CD4-positive, alpha-beta memory T cell (primary cell): ENCODE measurements around the gene FBXO4. TPM values are rescaled to one million over a fixed set of nuclear protein-coding genes. Genes with fewer than 3 reads are reported as not detected.

Experiments
- CTCF ChIA-PET: fragments of 350-600 bp; sonication (Branson Sonifier 250); formaldehyde crosslinking; loops from one replicate; lab custom pipeline; 2021; ENCODE audit warnings: inconsistent platforms; ENCODE audit not compliant: partially characterized antibody; lab: Charles Lee
- POLR2A ChIA-PET: fragments of 350-600 bp; sonication (Branson Sonifier 250); formaldehyde crosslinking; loops from one replicate; lab custom pipeline; 2021; ENCODE audit not compliant: partially characterized antibody; lab: Charles Lee
- DNase-seq, 5 donors: peaks; one replicate each; pipeline versions ENCODE4 v3.0.0 to v3.0.0-alpha.2; 2020 to 2022; ENCODE audit warnings: mixed read lengths in 1 of 5
- H3K27ac ChIP-seq: one replicate; pipeline ENCODE4 v1.7.0; 2013; ENCODE audit warnings: low read depth, low read length
- H3K27me3 ChIP-seq: 2 replicates; pipeline ENCODE4 v1.7.0; 2013; ENCODE audit warnings: mild to moderate bottlenecking, low read length, moderate library complexity; ENCODE audit not compliant: insufficient read depth
- H3K36me3 ChIP-seq: 2 replicates; pipeline ENCODE4 v1.7.0; 2013; ENCODE audit warnings: mild to moderate bottlenecking, low read length, moderate library complexity; ENCODE audit not compliant: insufficient read depth
- H3K4me1 ChIP-seq: 2 replicates; pipeline ENCODE4 v1.7.0; 2013; ENCODE audit warnings: mild to moderate bottlenecking, low read length, moderate library complexity; ENCODE audit not compliant: insufficient read depth
- H3K4me3 ChIP-seq, 2 donors: one replicate each; pipeline ENCODE4 v1.7.0; 2013; ENCODE audit warnings: low read length in 2 of 2, mild to moderate bottlenecking in 1 of 2
- H3K9me3 ChIP-seq, 2 donors: one replicate each; pipeline ENCODE4 v1.7.0; 2013; ENCODE audit warnings: low read length in 2 of 2, control low read depth in 1 of 2; ENCODE audit not compliant: control insufficient read depth in 1 of 2
- H3K27ac Mint-ChIP-seq, 7 donors: one replicate each; pipeline ENCODE4 v1.8.0; 2020 to 2021; ENCODE audit warnings: mixed read lengths in 7 of 7, mild to moderate bottlenecking in 6 of 7, inconsistent platforms in 3 of 7, moderate library complexity in 3 of 7
- H3K27me3 Mint-ChIP-seq, 2 donors: one replicate each; pipeline ENCODE4 v1.8.0; 2020 to 2021; ENCODE audit warnings: mixed read lengths in 2 of 2
- H3K36me3 Mint-ChIP-seq, 2 donors: one replicate each; pipeline ENCODE4 v1.8.0; 2020 to 2021; ENCODE audit warnings: mixed read lengths in 2 of 2, inconsistent platforms in 1 of 2, mild to moderate bottlenecking in 1 of 2
- H3K4me1 Mint-ChIP-seq, 4 donors: one replicate each; pipeline ENCODE4 v1.8.0; 2020 to 2021; ENCODE audit warnings: mixed read lengths in 4 of 4, mild to moderate bottlenecking in 1 of 4
- H3K4me3 Mint-ChIP-seq, 8 donors: one replicate each; pipeline ENCODE4 v1.8.0; 2020 to 2021; ENCODE audit warnings: mixed read lengths in 8 of 8, mild to moderate bottlenecking in 7 of 8, moderate library complexity in 6 of 8, inconsistent platforms in 3 of 8
- H3K9me3 Mint-ChIP-seq, 8 donors: one replicate each; pipeline ENCODE4 v1.8.0; 2020 to 2021; ENCODE audit warnings: mixed read lengths in 8 of 8, mild to moderate bottlenecking in 5 of 8, inconsistent platforms in 3 of 8, moderate library complexity in 1 of 8
- intact Hi-C: fragments of 100-400 bp; cut with micrococcal nuclease; formaldehyde crosslinking; loops from one replicate; pipeline ENCODE4 v1.15.1; 2023
- polyA plus RNA-seq, 2 donors: library from polyadenylated mRNA; unstranded; fragments of 300-500 nt; fragmentation: Illumina TruSeq; gene quantifications; one replicate each; pipeline ENCODE4 v1.2.3, GENCODE V29; 2021
- total RNA-seq, 2 experiments: library from RNA; stranded (reverse); gene quantifications; one replicate each; pipeline ENCODE4 v1.2.3, GENCODE V29; 2021

Gene FBXO4, protein sequence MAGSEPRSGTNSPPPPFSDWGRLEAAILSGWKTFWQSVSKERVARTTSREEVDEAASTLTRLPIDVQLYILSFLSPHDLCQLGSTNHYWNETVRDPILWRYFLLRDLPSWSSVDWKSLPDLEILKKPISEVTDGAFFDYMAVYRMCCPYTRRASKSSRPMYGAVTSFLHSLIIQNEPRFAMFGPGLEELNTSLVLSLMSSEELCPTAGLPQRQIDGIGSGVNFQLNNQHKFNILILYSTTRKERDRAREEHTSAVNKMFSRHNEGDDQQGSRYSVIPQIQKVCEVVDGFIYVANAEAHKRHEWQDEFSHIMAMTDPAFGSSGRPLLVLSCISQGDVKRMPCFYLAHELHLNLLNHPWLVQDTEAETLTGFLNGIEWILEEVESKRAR
- total RNA-seq (10 to 100 TPM; 15.1 to 18.2 TPM), polyA plus RNA-seq (10 to 100 TPM; 14.9 to 21.2 TPM)

DNA sequence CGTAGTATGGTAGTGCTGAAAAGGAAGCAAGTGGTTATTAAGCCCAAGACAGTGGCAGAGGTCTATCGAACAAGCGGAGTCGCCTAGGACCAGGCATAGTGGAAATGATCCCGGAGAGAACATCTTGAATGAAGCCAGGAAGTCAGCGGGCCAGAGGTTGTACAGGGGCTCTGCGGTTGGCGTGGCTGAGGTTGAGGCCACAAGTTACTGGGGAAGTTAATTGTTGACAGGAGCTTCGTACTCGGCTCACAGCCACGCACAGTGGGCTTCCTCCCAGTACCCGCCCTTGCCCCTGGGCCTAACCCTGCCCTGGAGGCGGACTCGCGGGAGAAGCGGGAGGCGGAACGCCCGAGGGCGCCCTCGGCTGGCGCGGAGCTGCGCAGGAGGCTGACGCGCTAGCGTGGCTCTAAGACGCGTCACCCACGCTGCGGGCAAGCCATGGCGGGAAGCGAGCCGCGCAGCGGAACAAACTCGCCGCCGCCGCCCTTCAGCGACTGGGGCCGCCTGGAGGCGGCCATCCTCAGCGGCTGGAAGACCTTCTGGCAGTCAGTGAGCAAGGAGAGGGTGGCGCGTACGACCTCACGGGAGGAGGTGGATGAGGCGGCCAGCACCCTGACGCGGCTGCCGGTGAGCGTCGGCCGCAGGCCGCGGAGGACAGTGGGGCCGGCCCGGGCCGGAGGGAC lies at the start of gene FBXO4:
Gene FBXO4 (plus strand): TSS at position 410 of the 683 bp plus-strand sequence. CDS start 29 bp downstream, at position 439.
- CTCF ChIA-PET: interaction anchor here (0.5 to 3.5 kb wide), 14 partner anchors 11 to 1559 kb away, joined by 3 to 36 read pairs (median 4); partner anchors contain the start of genes ANXA2R, RIMOC1 and TMEM267
- peak; percentile 89 to 93 (median 91) for DNase-seq
- intact Hi-C loops: loop anchor here (1.0 to 10.0 kb wide), 6 partner anchors 21 to 1388 kb away; partner anchors contain the start of genes HMGCS1, OXCT1, RIMOC1 and ZNF131
- Mint-ChIP-seq H3K36me3 (peaks cover under 1 to 12% of the 10 kb centered on the region in 2 donors), H3K4me3 (peak within 1 kb of the TSS; percentile 81 to 91 (median 89)), H3K27me3 (no peaks in the 10 kb centered on the region), H3K9me3 (no peaks in the 10 kb centered on the region), H3K27ac (peak within 1 kb of the TSS; percentile 81 to 100 (median 98)), H3K4me1 (peaks cover 10 to 33% (median 22%) of the 10 kb centered on the region in 4 donors)
- Histone ChIP-seq H3K9me3 (no peaks in the 10 kb centered on the region), H3K27me3 (no peaks in the 10 kb centered on the region), H3K4me1 (peaks cover 25% of the 10 kb centered on the region), H3K4me3 (peak within 1 kb of the TSS; percentile 83 to 95), H3K36me3 (no peaks in the 10 kb centered on the region), H3K27ac (peak within 1 kb of the TSS; percentile 93)
- POLR2A ChIA-PET: interaction anchor here (0.6 to 3.5 kb wide), 16 partner anchors 13 to 1559 kb away, joined by 3 to 85 read pairs (median 4); partner anchors contain the start of genes HMGCS1, OXCT1, PTGER4 and RIMOC1

DNA sequence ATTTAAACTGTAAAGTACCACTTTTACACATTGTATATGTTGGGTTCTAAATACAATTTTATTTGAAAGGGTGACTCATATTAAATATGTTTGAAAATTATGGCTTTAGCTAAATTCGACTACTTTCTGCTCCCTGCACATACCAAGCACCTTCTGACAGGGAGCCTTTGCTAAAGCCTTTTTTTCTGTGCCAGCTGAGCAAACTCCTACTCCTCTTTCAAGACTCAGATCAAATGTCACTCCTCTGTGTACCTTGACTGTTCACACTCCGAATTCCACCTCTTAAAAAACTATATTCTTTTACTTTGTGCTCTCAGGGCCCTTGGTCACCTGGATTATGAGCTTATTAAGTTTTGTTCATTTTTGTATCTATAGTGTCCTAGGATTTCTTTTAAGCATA lies 48.4 kb upstream of the FBXO4 start:
- no peaks in the 10 kb centered on the region for H3K9me3 ChIP-seq
- Mint-ChIP-seq H3K27me3 (peaks cover 5 to 6% of the 10 kb centered on the region in 2 donors), H3K4me3 (no peak overlapping the region), H3K9me3 (no peaks in the 10 kb centered on the region), H3K4me1 (peaks cover 0 to 13% (median under 1%) of the 10 kb centered on the region in 4 donors), H3K27ac (peak overlapping the region in 2 of 7 donors; percentile 53 to 65), H3K36me3 (no peaks in the 10 kb centered on the region)
- POLR2A ChIA-PET: interaction anchor here (1.8 kb wide), 1 partner anchor 27 kb away, joined by 7 read pairs; the partner anchor contains the start of gene RIMOC1
- no peak overlapping the region for H3K27ac ChIP-seq
- no peak for DNase-seq
- intact Hi-C loops: no loop called here
- CTCF ChIA-PET: interaction anchor here (0.8 to 1.4 kb wide), 4 partner anchors 17 to 48 kb away, joined by 3 to 5 read pairs (median 4); partner anchors contain the start of gene FBXO4
- no peaks in the 10 kb centered on the region for H3K36me3 ChIP-seq
- H3K4me1 ChIP-seq: no peaks in the 10 kb centered on the region
- H3K4me3 ChIP-seq: no peak overlapping the region
- H3K27me3 ChIP-seq: no peaks in the 10 kb centered on the region

DNA sequence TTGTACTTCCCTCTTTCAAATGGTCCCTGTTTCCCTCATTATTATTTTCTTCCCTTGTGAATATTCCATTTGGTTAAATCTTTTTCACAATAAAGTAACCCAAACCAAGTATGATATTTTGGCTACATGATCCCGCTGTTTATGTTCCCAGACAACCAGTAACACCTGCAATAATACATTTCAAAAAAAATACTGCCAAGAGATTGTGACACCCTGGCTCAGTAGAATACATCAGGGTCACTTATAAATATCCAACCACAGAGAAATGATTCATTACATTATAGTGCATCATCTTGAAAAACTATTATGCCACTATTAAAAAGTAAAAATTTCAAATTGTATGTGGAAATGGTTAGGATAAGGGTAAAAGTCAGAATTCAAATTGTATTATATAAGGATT lies 47.7 kb upstream of the FBXO4 start:
- Histone ChIP-seq H3K36me3 (no peaks in the 10 kb centered on the region), H3K4me1 (no peaks in the 10 kb centered on the region), H3K9me3 (no peaks in the 10 kb centered on the region), H3K4me3 (no peak overlapping the region), H3K27me3 (no peaks in the 10 kb centered on the region), H3K27ac (no peak overlapping the region)
- H3K36me3 Mint-ChIP-seq: no peaks in the 10 kb centered on the region
- H3K4me1 Mint-ChIP-seq: peaks cover 0 to 10% (median under 1%) of the 10 kb centered on the region in 4 donors
- peak overlapping the region in 2 of 7 donors; percentile 34 to 50 for H3K27ac Mint-ChIP-seq
- ChIA-PET CTCF (interaction anchor here (1.4 kb wide), 1 partner anchor 18 kb away, joined by 5 read pairs; no protein-coding TSS in a partner anchor), POLR2A (interaction anchor here (1.8 kb wide), 1 partner anchor 27 kb away, joined by 7 read pairs; the partner anchor contains the start of gene RIMOC1)
- H3K27me3 Mint-ChIP-seq: peaks cover 5 to 6% of the 10 kb centered on the region in 2 donors
- intact Hi-C loops: no loop called here
- no peak overlapping the region for H3K4me3 Mint-ChIP-seq
- no peak for DNase-seq
- no peaks in the 10 kb centered on the region for H3K9me3 Mint-ChIP-seq

DNA sequence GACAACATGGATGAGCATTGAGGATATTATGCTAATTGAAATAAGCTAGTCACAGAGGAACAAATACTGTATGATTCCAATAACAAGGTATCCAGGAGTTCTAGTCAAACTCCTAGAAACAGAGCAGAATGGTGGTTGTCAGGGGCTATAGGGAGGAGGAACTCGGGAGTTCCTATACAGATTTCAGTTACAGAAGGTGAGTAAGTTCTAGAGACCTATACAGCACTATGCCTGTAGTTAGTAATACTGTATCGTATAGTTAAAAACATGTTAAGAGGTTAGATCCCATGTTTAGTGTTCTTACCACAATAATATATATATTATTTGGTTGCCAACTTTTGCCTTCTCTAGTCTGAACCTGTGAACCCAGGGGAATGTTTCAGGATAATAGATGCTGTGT lies 46.9 kb upstream of the FBXO4 start:
- Histone ChIP-seq H3K27ac (no peak overlapping the region), H3K9me3 (no peaks in the 10 kb centered on the region), H3K4me3 (no peak overlapping the region), H3K36me3 (no peaks in the 10 kb centered on the region), H3K4me1 (no peaks in the 10 kb centered on the region), H3K27me3 (no peaks in the 10 kb centered on the region)
- intact Hi-C loops: no loop called here
- Mint-ChIP-seq H3K4me3 (no peak overlapping the region), H3K27ac (no peak overlapping the region), H3K27me3 (peaks cover 5 to 6% of the 10 kb centered on the region in 2 donors), H3K4me1 (peaks cover 0 to 10% (median under 1%) of the 10 kb centered on the region in 4 donors), H3K9me3 (no peaks in the 10 kb centered on the region), H3K36me3 (no peaks in the 10 kb centered on the region)
- ChIA-PET CTCF (no interaction called here), POLR2A (no interaction called here)
- DNase-seq: no peak

DNA sequence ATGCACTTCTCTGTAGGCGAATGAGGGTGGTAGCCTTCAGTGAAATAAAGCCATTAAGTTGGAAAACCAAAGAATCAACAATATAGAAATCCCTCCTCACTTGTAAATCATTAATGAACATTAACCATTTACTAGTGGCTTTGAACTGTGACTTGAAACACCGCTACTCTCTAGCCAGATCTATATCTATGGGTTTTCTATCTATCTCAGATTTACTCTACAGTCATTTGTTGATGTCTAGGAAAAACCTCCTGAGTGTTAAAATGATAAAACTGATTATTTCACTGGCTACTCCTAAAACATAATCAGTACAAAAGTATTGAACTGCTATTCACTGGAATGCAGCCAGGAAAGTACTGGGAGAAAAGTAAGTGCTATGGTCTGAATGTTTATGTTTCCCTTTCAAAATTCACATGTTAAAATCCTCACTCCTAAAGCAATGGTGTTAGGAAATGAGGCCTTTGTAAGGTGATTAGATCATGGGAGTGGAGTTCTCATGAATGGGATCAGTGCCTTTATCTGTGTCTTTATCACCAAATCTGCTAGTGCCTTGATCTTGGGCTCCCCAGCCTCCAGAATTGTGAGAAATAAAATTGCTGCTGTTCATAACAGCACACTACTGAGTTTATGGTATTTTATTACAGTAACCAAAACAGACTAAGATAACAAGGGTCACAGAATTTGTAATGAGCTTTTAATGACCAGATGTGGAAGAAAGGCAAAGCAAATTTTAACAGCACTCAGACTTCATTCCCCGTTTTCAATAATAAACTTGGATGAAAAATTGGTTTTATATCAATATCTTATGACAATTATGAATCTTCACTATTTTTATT lies 46.2 kb upstream of the FBXO4 start:
- CTCF ChIA-PET: no interaction called here

DNA sequence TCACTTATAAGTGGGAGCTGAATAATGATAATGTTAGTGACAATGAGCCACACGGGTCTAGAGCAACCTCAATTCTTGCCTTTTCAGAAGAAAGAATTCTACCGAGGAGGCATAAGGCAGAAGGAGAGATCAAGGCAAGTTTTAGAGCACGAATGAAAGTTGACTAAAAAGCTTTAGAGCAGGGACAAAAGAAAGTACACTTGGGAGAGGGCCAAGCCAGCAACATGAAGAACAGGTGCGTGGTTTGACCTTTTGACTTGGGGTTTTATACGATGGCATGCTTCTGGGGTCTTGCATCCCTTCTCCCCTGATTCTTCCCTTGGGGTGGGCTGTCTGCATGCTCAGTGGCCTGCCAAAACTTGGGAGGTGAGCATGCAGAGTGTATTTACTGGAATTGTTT lies 42.3 kb upstream of the FBXO4 start:
- Mint-ChIP-seq H3K27ac (no peak overlapping the region), H3K36me3 (no peaks in the 10 kb centered on the region), H3K4me3 (no peak overlapping the region), H3K27me3 (peaks cover 12 to 14% of the 10 kb centered on the region in 2 donors), H3K4me1 (no peaks in the 10 kb centered on the region), H3K9me3 (no peaks in the 10 kb centered on the region)
- ChIA-PET CTCF (no interaction called here), POLR2A (interaction anchor here (1.3 kb wide), 1 partner anchor 21 kb away, joined by 3 read pairs; the partner anchor contains the start of gene RIMOC1)
- DNase-seq: no peak
- no peaks in the 10 kb centered on the region for H3K27me3 ChIP-seq
- intact Hi-C loops: no loop called here
- no peaks in the 10 kb centered on the region for H3K36me3 ChIP-seq
- H3K9me3 ChIP-seq: no peaks in the 10 kb centered on the region
- no peaks in the 10 kb centered on the region for H3K4me1 ChIP-seq
- H3K27ac ChIP-seq: no peak overlapping the region
- H3K4me3 ChIP-seq: no peak overlapping the region

More for the DNA sequence above, 46.2 kb upstream of the FBXO4 start:
- Mint-ChIP-seq H3K9me3 (no peaks in the 10 kb centered on the region), H3K27me3 (peaks cover 5 to 9% of the 10 kb centered on the region in 2 donors), H3K27ac (no peak overlapping the region), H3K36me3 (no peaks in the 10 kb centered on the region), H3K4me1 (peaks cover 0 to 10% (median under 1%) of the 10 kb centered on the region in 4 donors), H3K4me3 (no peak overlapping the region)
- no peaks in the 10 kb centered on the region for H3K36me3 ChIP-seq
- no peak overlapping the region for H3K27ac ChIP-seq
- H3K4me3 ChIP-seq: no peak overlapping the region
- no peak for DNase-seq
- H3K9me3 ChIP-seq: no peaks in the 10 kb centered on the region
- H3K27me3 ChIP-seq: no peaks in the 10 kb centered on the region
- intact Hi-C loops: no loop called here
- H3K4me1 ChIP-seq: no peaks in the 10 kb centered on the region
- POLR2A ChIA-PET: no interaction called here
